22Rv1 (cell line): Measurements from ENCODE around the gene GPD1.
"Not testable (repeated sequence)": the region's sequence is repeated elsewhere in the genome, so short reads cannot be mapped to it uniquely, and the experiment has no call there.

Experiments
- H3K27ac ChIP-seq: fragments of 450-650 bp; 2 replicates; pipeline ENCODE4 v1.5.1; 2017
- CTCF ChIP-seq: fragments of 450-650 bp; IDR thresholded peaks from 2 replicates; pipeline ENCODE4 v1.5.1; 2017; ENCODE audit warnings: mild to moderate bottlenecking
- ZFX ChIP-seq: fragments of 450-650 bp; IDR thresholded peaks from 2 replicates; pipeline ENCODE4 v1.6.1; 2017; ENCODE audit warnings: antibody characterized with exemption, borderline replicate concordance

The GPD1 gene

GRCh38 chr12:50129290-50129689, 25.5 kb downstream of the GPD1 start:
- no peak overlapping the region for H3K27ac ChIP-seq
- TF ChIP-seq ZFX (no peak), CTCF (no peak)

- H3K27ac ChIP-seq: no peak overlapping the region
- TF ChIP-seq CTCF: peak; percentile 91
- TF ChIP-seq ZFX: no peak
Measured at GRCh38 chr12:50132505-50133135, 28.8 kb downstream of the GPD1 start.

- TF ChIP-seq ZFX (no peak), CTCF (no peak)
- no peak overlapping the region for H3K27ac ChIP-seq
Measured at GRCh38 chr12:50142993-50143392, 39.2 kb downstream of the GPD1 start.

GRCh38 chr12:50145439-50145838, 41.6 kb downstream of the GPD1 start:
- TF ChIP-seq CTCF: no peak
- no peak overlapping the region for H3K27ac ChIP-seq

- no peak overlapping the region for H3K27ac ChIP-seq
- no peak for TF ChIP-seq CTCF
- TF ChIP-seq ZFX: no peak
Measured at GRCh38 chr12:50147281-50147680, 43.5 kb downstream of the GPD1 start.

GRCh38 chr12:50148011-50148410, 44.2 kb downstream of the GPD1 start:
- H3K27ac ChIP-seq: not testable (repeated sequence)

- TF ChIP-seq ZFX (no peak), CTCF (no peak)
- H3K27ac ChIP-seq: no peak overlapping the region
Measured at GRCh38 chr12:50149311-50149710, 45.5 kb downstream of the GPD1 start.

GRCh38 chr12:50151047-50151687, 47.4 kb downstream of the GPD1 start:
- TF ChIP-seq CTCF: no peak
- TF ChIP-seq ZFX: no peak
- no peak overlapping the region for H3K27ac ChIP-seq

GRCh38 chr12:50154947-50155346, 51.1 kb downstream of the GPD1 start:
- not testable (repeated sequence) for H3K27ac ChIP-seq
